ENCODE data around the gene TSPO2.

The TSPO2 gene

DNA sequence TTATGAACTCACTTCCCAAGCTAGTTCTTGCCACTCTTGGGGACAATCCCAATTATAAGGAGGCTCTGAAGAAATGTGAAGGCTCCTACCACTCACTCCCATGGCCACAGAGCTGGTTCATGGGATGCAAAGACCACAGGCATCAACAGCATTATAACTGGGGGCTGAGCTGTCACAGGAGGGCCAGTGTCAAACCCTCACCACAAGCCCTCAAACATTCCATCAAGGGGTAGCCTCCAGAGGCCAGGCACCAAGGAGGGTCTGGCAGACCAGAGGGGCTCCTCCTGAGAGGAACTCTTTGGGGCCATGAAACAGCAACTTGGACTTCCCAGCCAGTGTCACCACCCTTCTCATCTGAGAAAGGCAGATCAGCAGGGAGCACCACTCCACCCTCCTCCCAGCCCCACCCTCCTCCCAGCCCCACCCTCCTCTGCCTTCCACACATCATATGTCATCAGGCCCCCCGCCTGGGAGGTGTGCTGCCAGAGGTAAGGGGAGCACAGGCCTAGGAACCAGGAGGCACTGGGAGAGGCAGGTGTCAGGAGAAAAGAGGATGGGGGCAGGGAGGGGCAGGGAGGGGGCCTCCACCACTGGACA is 1.2 kb upstream of the TSPO2 start:
- no peak for TF ChIP-seq CTCF (IDR thresholded peaks at IDR 0.05; ENCODE audit: insufficient read depth, missing control alignments)

DNA sequence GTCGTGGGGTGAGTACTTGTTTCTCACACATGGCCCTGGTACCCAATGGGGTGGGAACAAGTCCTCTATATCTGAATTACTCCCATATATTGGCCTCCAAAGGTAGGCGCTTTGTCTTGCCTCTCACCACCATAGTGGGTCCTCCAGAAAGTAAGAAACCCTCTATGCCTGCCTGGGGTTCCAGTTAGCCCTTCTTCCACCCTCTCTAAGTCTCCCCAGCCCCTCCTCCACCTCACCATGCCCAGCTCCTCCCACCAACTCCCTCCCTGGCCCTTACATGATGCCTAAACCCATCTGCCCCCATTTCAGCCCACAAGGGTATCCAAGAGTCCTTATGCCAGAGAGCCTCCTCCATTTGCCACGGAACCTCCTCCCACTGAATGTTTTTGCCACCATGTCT is 884 bp downstream of the TSPO2 start:
- no peak for FAIRE-seq
- no peak for TF ChIP-seq CTCF (IDR thresholded peaks at IDR 0.05; ENCODE audit: insufficient read depth, missing control alignments)
- no peak for DNase-seq (ENCODE audit: insufficient read length, low spot score)

More for the DNA sequence above, 1.2 kb upstream of the TSPO2 start:
- DNase-seq (ENCODE audit: insufficient read length, low spot score), result no peak
- FAIRE-seq, result no peak

DNA sequence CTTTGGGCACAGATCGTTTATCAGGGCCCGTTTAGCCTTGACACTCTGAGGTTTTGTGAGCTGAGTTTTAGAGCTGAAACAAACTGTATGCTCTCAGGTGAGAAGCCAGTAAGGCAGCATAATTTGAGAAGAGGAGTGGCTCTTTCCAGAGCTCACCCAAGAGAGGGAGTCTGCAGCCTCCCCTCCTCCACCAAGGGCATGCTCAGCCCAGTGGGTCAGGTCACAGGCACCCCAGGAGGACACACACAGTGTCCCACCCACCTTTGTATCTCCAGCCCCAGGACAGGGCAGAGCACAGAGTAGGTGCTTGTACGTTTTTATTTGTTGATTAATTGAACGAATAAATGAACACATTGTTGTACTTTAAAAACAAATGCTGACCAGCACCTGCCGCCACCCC is 3.4 kb downstream of the TSPO2 start:
- FAIRE-seq (no peak), DNase-seq (ENCODE audit: insufficient read length, low spot score) (no peak)
- TF ChIP-seq CTCF (IDR thresholded peaks at IDR 0.05; ENCODE audit: insufficient read depth, missing control alignments), result no peak

DNA sequence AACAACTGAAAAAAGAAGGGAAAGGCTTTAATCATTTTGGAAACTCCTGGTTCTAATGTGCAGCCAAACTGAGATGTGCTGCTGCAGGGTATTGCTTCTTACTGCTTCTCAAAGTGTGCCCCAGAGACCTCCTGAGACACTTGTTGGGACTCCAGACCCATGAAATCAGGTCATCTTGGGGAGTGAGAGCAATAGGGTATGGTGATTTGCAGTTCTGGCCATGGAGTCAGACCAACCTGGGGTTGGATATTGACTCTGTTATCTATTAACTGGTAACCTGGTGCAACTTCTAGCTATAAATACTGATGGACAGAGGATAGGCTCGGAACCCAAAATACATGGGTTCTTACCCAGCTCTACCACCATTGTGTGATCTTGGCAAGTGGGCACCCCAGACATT is 3.8 kb downstream of the TSPO2 start:
- DNase-seq (ENCODE audit: insufficient read length, low spot score) (no peak), FAIRE-seq (no peak)
- no peak for TF ChIP-seq CTCF (IDR thresholded peaks at IDR 0.05; ENCODE audit: insufficient read depth, missing control alignments)

GRCh38 chr6:41047306-41047705 is 5.0 kb downstream of the TSPO2 start:
- no peak for DNase-seq (ENCODE audit: insufficient read length, low spot score)
- no peak for TF ChIP-seq CTCF (IDR thresholded peaks at IDR 0.05; ENCODE audit: insufficient read depth, missing control alignments)
- FAIRE-seq, result no peak

DNA sequence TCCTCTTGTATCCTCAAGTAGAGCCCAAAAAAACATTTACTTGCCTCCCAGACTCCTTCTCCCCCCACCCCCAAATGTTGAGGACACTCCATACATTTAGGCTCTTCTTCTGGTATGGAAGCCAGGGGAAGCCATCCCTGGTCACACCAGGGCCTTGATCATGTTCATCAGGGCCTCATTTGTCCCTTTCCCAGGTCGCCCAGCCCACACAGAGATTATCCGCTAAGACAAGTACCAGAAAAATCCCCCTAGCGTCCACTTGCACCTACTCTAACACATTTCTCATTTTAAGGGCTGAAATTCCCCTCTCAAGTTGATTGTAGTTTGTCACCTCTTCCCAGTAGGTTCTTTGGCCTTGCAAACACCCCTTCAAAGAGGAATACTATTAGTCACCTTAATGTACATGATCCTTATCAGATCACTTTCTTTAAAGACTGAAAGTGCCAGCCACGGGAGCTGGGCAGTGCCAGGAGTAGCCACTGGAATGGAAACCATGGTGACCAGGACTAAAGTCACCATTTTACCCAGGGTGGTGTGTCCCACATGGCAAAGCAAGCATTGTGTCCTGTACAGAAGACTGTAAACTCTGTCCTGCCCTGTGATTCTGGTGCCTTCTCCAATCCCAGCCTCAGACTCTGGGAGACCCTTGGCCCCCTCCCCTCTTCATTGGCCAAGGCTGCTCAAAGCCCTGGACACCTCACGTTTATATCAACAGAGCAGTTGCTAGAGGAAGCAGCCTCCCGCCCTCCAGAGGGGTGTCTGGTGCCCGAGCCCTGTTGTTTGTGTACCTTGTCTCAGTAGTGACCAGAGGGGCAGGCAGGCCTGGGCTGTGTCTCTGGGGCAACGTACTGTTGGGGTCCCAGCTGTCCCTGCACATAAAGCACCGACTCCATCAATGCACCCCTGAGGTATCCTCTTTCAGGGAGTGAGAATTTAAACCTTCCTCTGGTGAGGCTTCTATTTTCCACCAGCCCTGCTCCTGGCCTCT is 5.8 kb downstream of the TSPO2 start:
- no peak for TF ChIP-seq CTCF (IDR thresholded peaks at IDR 0.05; ENCODE audit: insufficient read depth, missing control alignments)
- FAIRE-seq (no peak), DNase-seq (ENCODE audit: insufficient read length, low spot score) (no peak)

DNA sequence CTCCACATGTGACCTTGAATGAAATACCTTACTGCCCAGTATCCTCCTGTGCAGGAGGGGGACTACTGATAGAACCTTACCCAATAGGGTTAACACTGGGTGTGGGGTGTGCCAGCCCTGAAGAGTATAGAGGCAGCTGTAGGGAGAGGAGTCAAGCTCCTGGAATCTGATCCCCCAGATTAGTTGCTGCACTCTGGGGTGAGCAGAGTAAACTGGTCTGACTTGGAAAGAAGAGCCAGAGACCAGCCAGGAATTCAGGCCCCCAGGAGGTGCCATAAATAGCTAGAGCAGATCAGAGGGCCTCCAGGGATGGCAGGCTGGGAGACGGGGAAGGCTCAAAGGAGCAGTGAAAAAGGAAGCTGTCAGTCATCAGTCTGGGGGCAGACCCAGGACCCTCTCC is 7.3 kb downstream of the TSPO2 start:
- DNase-seq (ENCODE audit: insufficient read length, low spot score) (no peak), FAIRE-seq (no peak)
- no peak for TF ChIP-seq CTCF (IDR thresholded peaks at IDR 0.05; ENCODE audit: insufficient read depth, missing control alignments)
